IMR-90 (cell line): ENCODE measurements around the gene XYLB. TPM values are rescaled to one million over a fixed set of nuclear protein-coding genes. Genes with fewer than 3 reads are reported as not detected.
"Not testable (repeated sequence)": the region's sequence is repeated elsewhere in the genome, so short reads cannot be mapped to it uniquely, and the experiment has no call there.

Experiments
- ATAC-seq: fragments of 200-7000 bp; cut with Tn5 transposase; 2 replicates; pipeline ENCODE4 v1.9.1; 2020; ENCODE audit warnings: low read depth, mild to moderate bottlenecking, moderate library complexity
- BruUV-seq: library from RNA; stranded (reverse); fragments of 400-500 nt; replicated peaks from 2 replicates; lab custom pipeline; 2021; lab: Mats Ljungman, UMichigan
- CTCF ChIA-PET: fragments of 300-600 bp; formaldehyde crosslinking; extraction: SDS; loops from one replicate; lab custom pipeline; 2021; ENCODE audit warnings: antibody characterized with exemption; lab: Yijun Ruan, JAX
- POLR2A ChIA-PET: fragments of 300-600 bp; sonication (Branson Sonifier 250); formaldehyde crosslinking; loops from one replicate; lab custom pipeline; 2022; ENCODE audit warnings: antibody characterized with exemption; ENCODE audit not compliant: unreplicated experiment; lab: Charles Lee
- DNase-seq: peaks from one replicate; pipeline ENCODE4 v3.0.0; 2013
- H2AFZ ChIP-seq: replicated peaks from 2 replicates; pipeline ENCODE3; 2013; ENCODE audit warnings: low read length, mild to moderate bottlenecking; ENCODE audit not compliant: poor library complexity
- H2AK5ac ChIP-seq: 2 replicates; pipeline ENCODE4 v1.6.1; 2013; ENCODE audit warnings: low read depth, low read length, inconsistent platforms
- H2AK9ac ChIP-seq: replicated peaks from 2 replicates; pipeline ENCODE3; 2013; ENCODE audit warnings: mild to moderate bottlenecking, low read depth, low read length, moderate library complexity; ENCODE audit not compliant: poor library complexity
- H2BK120ac ChIP-seq: 2 replicates; pipeline ENCODE4 v1.6.1; 2013; ENCODE audit warnings: low read depth, low read length, inconsistent platforms
- H2BK15ac ChIP-seq: 3 replicates; pipeline ENCODE4 v1.6.1; 2013; ENCODE audit warnings: low read depth, low read length, inconsistent platforms
- H2BK20ac ChIP-seq: 2 replicates; pipeline ENCODE4 v1.6.1; 2013; ENCODE audit warnings: low read depth, mild to moderate bottlenecking, inconsistent platforms, low read length, moderate library complexity
- H2BK5ac ChIP-seq: 2 replicates; pipeline ENCODE4 v1.6.1; 2013; ENCODE audit warnings: mild to moderate bottlenecking, low read depth, low read length, inconsistent platforms; ENCODE audit not compliant: poor library complexity, severe bottlenecking
- H3K14ac ChIP-seq: replicated peaks from 2 replicates; pipeline ENCODE4 v1.6.1; 2013; ENCODE audit warnings: low read depth, low read length, inconsistent platforms
- H3K18ac ChIP-seq: 2 replicates; pipeline ENCODE4 v1.6.1; 2013; ENCODE audit warnings: low read depth, low read length, control low read depth
- H3K23ac ChIP-seq: 2 replicates; pipeline ENCODE4 v1.6.1; 2013; ENCODE audit warnings: low read depth, low read length, inconsistent platforms
- H3K27ac ChIP-seq: 2 replicates; pipeline ENCODE4 v1.5.1; 2013; ENCODE audit warnings: mild to moderate bottlenecking, control low read depth, low read length; ENCODE audit not compliant: insufficient read depth
- H3K27me3 ChIP-seq: 2 replicates; pipeline ENCODE4 v1.6.1; 2013; ENCODE audit warnings: low read length; ENCODE audit not compliant: control insufficient read depth, insufficient read depth
- H3K36me3 ChIP-seq: 2 replicates; pipeline ENCODE4 v1.6.1; 2013; ENCODE audit warnings: low read length, mixed read lengths; ENCODE audit not compliant: control insufficient read depth, insufficient read depth
- H3K4ac ChIP-seq: 2 replicates; pipeline ENCODE4 v1.6.1; 2013; ENCODE audit warnings: low read depth, low read length, inconsistent platforms
- H3K4me1 ChIP-seq: 2 replicates; pipeline ENCODE4 v1.6.1; 2013; ENCODE audit warnings: low read length, mixed read lengths; ENCODE audit not compliant: control insufficient read depth, insufficient read depth
- H3K4me2 ChIP-seq: 2 replicates; pipeline ENCODE4 v1.6.1; 2013; ENCODE audit warnings: low read depth, mild to moderate bottlenecking, control low read depth, low read length, moderate library complexity
- H3K4me3 ChIP-seq: 2 replicates; pipeline ENCODE4 v1.5.1; 2013; ENCODE audit warnings: low read depth, mild to moderate bottlenecking, control low read depth, low read length, moderate library complexity; ENCODE audit not compliant: insufficient read depth
- H3K56ac ChIP-seq: 2 replicates; pipeline ENCODE4 v1.6.1; 2013; ENCODE audit warnings: low read length, inconsistent platforms; ENCODE audit not compliant: insufficient read depth; ENCODE audit errors: extremely low read depth
- H3K79me1 ChIP-seq, 2 experiments: 2 replicates each; pipeline ENCODE4 v1.6.1; 2013; ENCODE audit warnings: low read length in 2 of 2, inconsistent platforms in 1 of 2, low read depth in 1 of 2
- H3K9ac ChIP-seq: 2 replicates; pipeline ENCODE4 v1.6.1; 2013; ENCODE audit warnings: low read depth, low read length, control low read depth
- H3K9me1 ChIP-seq: 2 replicates; pipeline ENCODE4 v1.6.1; 2013; ENCODE audit warnings: low read length, inconsistent platforms; ENCODE audit not compliant: insufficient read depth
- H3K9me3 ChIP-seq: 2 replicates; pipeline ENCODE4 v1.6.1; 2013; ENCODE audit warnings: low read length; ENCODE audit not compliant: control insufficient read depth, insufficient read depth
- H4K20me1 ChIP-seq: 2 replicates; pipeline ENCODE4 v1.6.1; 2013; ENCODE audit warnings: low read length, inconsistent platforms; ENCODE audit not compliant: insufficient read depth
- H4K5ac ChIP-seq: 2 replicates; pipeline ENCODE4 v1.6.1; 2013; ENCODE audit warnings: mild to moderate bottlenecking, low read depth, low read length, control low read depth
- H4K8ac ChIP-seq, 2 experiments: 2 replicates each; pipeline ENCODE4 v1.6.1; 2013; ENCODE audit warnings: low read depth in 2 of 2, low read length in 2 of 2, control low read depth in 1 of 2, inconsistent platforms in 1 of 2
- H4K91ac ChIP-seq: 2 replicates; pipeline ENCODE4 v1.6.1; 2013; ENCODE audit warnings: low read depth, low read length, inconsistent platforms; ENCODE audit not compliant: insufficient read depth
- WGBS, 2 experiments: methylation state at CpG; one replicate each; pipeline versions ENCODE4 v1.1.5 to v1.1.7; 2013; ENCODE audit warnings: missing lambda C conversion rate in 2 of 2; ENCODE audit not compliant: insufficient read length in 1 of 2; ENCODE audit errors: extremely low coverage in 2 of 2; 5-methylcytosine and 5-hydroxymethylcytosine counted together
- dilution Hi-C: fragments of 300-500 bp; cut with HindIII; formaldehyde crosslinking; loops from one replicate; pipeline ENCODE4 v1.14.3; 2018; ENCODE audit warnings: low sequenced_read_pairs; ENCODE audit not compliant: unreplicated experiment
- in situ Hi-C: fragments of 300-500 bp; cut with MboI; formaldehyde crosslinking; loops from 3 replicates; pipeline ENCODE4 v1.14.3; 2019; ENCODE audit warnings: low sequenced_read_pairs, inconsistent platforms, mixed read lengths
- intact Hi-C: fragments of 100-400 bp; cut with micrococcal nuclease; formaldehyde crosslinking; loops from 2 replicates; pipeline ENCODE4 v1.10.0; 2022
- polyA plus RNA-seq, 3 experiments: library from polyadenylated mRNA; depleted of rRNA; stranded (reverse); fragments of >200 nt; gene quantifications; 2 replicates each; pipeline ENCODE4 v1.2.3, GENCODE V29; 2012; ENCODE audit warnings: low replicate concordance in 1 of 3
- total RNA-seq: library from RNA; depleted of rRNA; stranded (reverse); fragments of >200 nt; gene quantifications from 2 replicates; pipeline ENCODE4 v1.2.3, GENCODE V29; 2012

Gene XYLB
- total and polyA plus RNA-seq, 2 of the 4 experiments (the other 2 are of a cell fraction) = 3.0 to 3.4 TPM

DNA sequence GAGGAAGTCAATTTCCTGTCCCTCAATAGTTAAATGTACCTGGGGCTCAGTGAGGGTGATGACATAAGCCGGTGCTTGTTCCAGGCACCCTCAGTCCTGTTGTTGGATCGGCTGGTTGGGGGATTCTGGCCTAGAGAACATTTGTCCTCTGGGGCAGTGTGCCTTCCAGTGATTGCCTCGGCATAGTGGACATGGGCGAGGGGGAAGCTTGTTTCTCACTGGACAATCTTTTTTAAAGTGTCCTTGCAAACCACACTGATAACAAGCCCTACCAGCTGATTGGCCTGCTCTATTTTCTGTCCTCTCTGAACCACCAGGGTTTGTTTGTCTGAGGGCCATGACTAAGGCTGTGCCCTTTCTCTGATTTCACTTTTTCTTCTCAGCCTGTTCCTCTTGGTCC, 96.6 kb downstream of the XYLB start:
- in situ Hi-C loops = not testable (repeated sequence)
- 92% methylated on average over 2 of the region's 4 CpGs; no CpG with 5 or more reads in 1 of the 2 experiments for WGBS, 2 experiments

More for the DNA sequence above, 96.6 kb downstream of the XYLB start:
- CTCF ChIA-PET, H3K36me3 ChIP-seq, H3K9me3 ChIP-seq, H3K23ac ChIP-seq, H3K14ac ChIP-seq, H3K27me3 ChIP-seq, H4K91ac ChIP-seq, H3K56ac ChIP-seq, H4K8ac ChIP-seq, H2BK120ac ChIP-seq, intact Hi-C loops, H2AK5ac ChIP-seq, H4K20me1 ChIP-seq, ATAC-seq, H2BK15ac ChIP-seq, H3K4me1 ChIP-seq, H3K4ac ChIP-seq, H2BK5ac ChIP-seq, H2BK20ac ChIP-seq, H3K9ac ChIP-seq, H2AK9ac ChIP-seq, H3K9me1 ChIP-seq, H3K27ac ChIP-seq, dilution Hi-C loops, H3K18ac ChIP-seq, H3K79me1 ChIP-seq, H4K5ac ChIP-seq, H3K4me2 ChIP-seq, H3K4me3 ChIP-seq, H2AFZ ChIP-seq, BruUV-seq, DNase-seq: not testable (repeated sequence)
- POLR2A ChIA-PET = interaction anchor here (0.6 kb wide), 1 partner anchor 9 kb away, joined by 5 read pairs; no protein-coding TSS in a partner anchor
